Measurements from ENCODE around the gene SLC16A12.

Gene SLC16A12

DNA sequence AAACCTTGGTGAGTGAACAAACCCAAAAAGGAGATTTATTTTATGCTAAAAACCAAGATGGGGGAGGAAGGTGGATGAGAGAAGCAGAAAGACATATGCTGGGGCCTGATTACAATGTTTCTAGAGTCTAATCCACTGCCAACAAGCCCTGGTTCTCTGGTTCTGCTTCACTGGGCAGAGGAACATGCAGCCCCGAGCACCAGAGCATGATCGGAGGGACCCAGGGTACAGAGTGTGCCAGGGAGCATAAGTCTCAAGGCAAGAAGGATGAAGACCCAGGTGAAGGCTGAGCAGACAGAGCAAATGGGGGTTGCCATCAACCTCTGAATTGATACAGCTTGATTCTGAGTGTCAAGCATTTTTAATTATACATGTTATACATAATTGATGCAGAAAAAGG lies 30.7 kb downstream of the SLC16A12 start:
- H3K9ac ChIP-seq (ENCODE audit: low read length): no peak overlapping the region

DNA sequence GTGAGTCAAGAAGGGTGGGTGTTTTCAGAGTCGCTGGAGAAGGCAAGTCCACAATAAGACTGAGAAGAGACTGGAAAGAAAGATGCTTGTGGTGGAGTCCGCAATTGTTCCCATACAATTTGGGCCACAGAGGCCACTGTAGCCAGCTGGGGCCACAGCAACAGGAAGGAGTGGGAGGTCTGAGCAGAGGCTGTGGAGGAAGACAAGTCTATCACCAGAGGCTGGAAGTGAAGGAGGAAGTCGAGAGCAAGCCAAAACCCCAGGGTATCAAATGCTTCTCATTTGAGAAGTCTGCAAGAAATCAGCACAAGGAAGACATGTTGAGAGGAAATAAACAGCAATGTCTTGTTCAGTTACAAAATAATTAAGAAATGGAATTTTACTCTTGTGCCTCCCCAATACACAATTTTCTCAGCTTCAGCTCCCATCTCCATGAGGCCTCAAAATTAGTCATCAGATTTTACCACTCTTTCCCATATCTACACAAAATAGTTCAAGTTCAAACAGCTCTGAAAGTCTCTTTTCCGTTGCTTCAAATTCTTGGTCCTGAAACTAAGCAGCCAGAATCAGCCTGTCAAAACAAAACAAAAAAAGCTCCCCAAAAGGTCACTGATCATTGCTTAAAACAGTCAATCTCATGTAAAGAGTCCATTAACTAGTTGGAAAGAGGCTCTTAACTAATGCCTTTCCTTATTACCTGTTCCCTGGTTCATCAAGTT lies 31.6 kb downstream of the SLC16A12 start:
- Histone ChIP-seq H3K27me3 (ENCODE audit: control insufficient read depth in 1 of 2, insufficient read depth in 2 of 2, low read length in 2 of 2) (no peaks in the 10 kb centered on the region), H3K9me3 (ENCODE audit: low read length) (no peaks in the 10 kb centered on the region), H3K4me1 (ENCODE audit: insufficient read depth, low read length) (no peaks in the 10 kb centered on the region), H3K9ac (ENCODE audit: low read length) (no peak overlapping the region), H3K36me3 (ENCODE audit: insufficient read depth, low read length) (no peaks in the 10 kb centered on the region), H3K4me3 (ENCODE audit: low read depth in 1 of 2, low read length in 2 of 2) (no peak overlapping the region), H3K27ac (ENCODE audit: low read depth, low read length) (no peak overlapping the region)

More for the DNA sequence above, 30.7 kb downstream of the SLC16A12 start:
- Histone ChIP-seq H3K27ac (ENCODE audit: low read depth, low read length) (no peak overlapping the region), H3K27me3 (ENCODE audit: control insufficient read depth in 1 of 2, insufficient read depth in 2 of 2, low read length in 2 of 2) (no peaks in the 10 kb centered on the region), H3K4me1 (ENCODE audit: insufficient read depth, low read length) (no peaks in the 10 kb centered on the region), H3K36me3 (ENCODE audit: insufficient read depth, low read length) (no peaks in the 10 kb centered on the region), H3K4me3 (ENCODE audit: low read depth in 1 of 2, low read length in 2 of 2) (no peak overlapping the region), H3K9me3 (ENCODE audit: low read length) (no peaks in the 10 kb centered on the region)

DNA sequence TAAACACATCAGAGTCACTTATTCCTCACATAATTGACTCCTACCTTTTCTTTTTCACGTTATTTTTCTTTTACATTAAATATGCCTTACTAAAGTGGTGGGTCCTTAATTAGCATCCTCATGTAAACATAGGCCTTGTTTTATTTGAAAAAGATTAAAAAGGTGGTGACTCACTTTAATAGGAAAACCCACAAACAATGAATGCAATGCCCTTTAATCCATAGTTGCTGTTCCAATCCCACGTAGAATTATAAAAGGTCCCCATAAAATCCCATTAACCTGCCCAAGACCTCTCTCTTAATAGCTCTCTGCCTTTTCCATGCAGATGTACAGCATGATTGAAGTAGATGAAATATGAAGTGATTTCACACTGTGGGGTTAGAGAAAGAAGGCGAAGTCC lies 32.2 kb downstream of the SLC16A12 start:
- Histone ChIP-seq H3K27ac (ENCODE audit: low read depth, low read length) (no peak overlapping the region), H3K9ac (ENCODE audit: low read length) (no peak overlapping the region), H3K9me3 (ENCODE audit: low read length) (no peaks in the 10 kb centered on the region), H3K27me3 (ENCODE audit: control insufficient read depth in 1 of 2, insufficient read depth in 2 of 2, low read length in 2 of 2) (no peaks in the 10 kb centered on the region), H3K4me3 (ENCODE audit: low read depth in 1 of 2, low read length in 2 of 2) (no peak overlapping the region), H3K36me3 (ENCODE audit: insufficient read depth, low read length) (no peaks in the 10 kb centered on the region), H3K4me1 (ENCODE audit: insufficient read depth, low read length) (no peaks in the 10 kb centered on the region)

DNA sequence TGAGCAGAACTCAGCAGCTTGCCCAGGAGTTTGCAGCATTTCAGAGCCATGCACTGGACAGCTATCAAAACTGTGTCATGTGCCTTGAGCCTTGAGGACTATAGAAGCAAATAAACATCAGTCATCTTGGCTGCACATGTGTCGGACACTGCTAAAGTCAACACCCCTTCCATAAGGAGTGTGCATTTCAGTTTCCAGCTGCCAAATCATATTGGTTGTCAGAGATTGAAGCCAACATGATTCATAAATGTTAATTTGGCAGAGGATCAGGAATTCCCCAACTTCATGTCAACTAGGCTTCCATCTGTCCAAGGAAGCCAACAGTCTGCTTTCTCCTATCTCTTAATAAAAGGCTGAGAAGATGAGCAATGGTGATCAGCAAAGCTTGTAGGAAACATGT lies 32.8 kb downstream of the SLC16A12 start:
- H3K27me3 ChIP-seq (ENCODE audit: control insufficient read depth in 1 of 2, insufficient read depth in 2 of 2, low read length in 2 of 2): no peaks in the 10 kb centered on the region
- H3K27ac ChIP-seq (ENCODE audit: low read depth, low read length): no peak overlapping the region
- no peaks in the 10 kb centered on the region for H3K36me3 ChIP-seq (ENCODE audit: insufficient read depth, low read length)
- no peak overlapping the region for H3K9ac ChIP-seq (ENCODE audit: low read length)
- no peaks in the 10 kb centered on the region for H3K4me1 ChIP-seq (ENCODE audit: insufficient read depth, low read length)
- no peak overlapping the region for H3K4me3 ChIP-seq (ENCODE audit: low read depth in 1 of 2, low read length in 2 of 2)
- H3K9me3 ChIP-seq (ENCODE audit: low read length): no peaks in the 10 kb centered on the region

DNA sequence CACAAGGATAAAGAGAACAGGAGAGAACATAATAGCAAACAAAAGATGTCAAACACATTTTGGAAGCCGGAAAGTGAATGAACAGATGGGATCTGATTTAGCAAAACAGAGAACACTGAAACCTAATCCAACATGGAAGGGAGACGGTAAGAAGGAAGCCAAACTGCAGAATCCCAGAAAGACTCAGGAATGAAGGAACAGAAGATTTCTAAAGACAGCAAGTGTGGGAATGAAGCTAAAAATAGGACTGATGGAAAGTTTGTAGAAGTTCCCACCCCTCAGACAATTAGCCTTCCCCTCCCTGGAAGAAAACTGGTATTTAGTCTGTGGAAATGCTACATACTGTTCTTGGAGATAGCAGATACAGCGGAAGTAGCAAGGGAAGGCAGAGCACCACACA lies 40.8 kb downstream of the SLC16A12 start:
- Histone ChIP-seq H3K4me1 (ENCODE audit: insufficient read depth, low read length) (no peaks in the 10 kb centered on the region), H3K9me3 (ENCODE audit: low read length) (no peaks in the 10 kb centered on the region), H3K9ac (ENCODE audit: low read length) (no peak overlapping the region), H3K4me3 (ENCODE audit: low read depth in 1 of 2, low read length in 2 of 2) (no peak overlapping the region), H3K27me3 (ENCODE audit: control insufficient read depth in 1 of 2, insufficient read depth in 2 of 2, low read length in 2 of 2) (no peaks in the 10 kb centered on the region), H3K27ac (ENCODE audit: low read depth, low read length) (no peak overlapping the region), H3K36me3 (ENCODE audit: insufficient read depth, low read length) (no peaks in the 10 kb centered on the region)

DNA sequence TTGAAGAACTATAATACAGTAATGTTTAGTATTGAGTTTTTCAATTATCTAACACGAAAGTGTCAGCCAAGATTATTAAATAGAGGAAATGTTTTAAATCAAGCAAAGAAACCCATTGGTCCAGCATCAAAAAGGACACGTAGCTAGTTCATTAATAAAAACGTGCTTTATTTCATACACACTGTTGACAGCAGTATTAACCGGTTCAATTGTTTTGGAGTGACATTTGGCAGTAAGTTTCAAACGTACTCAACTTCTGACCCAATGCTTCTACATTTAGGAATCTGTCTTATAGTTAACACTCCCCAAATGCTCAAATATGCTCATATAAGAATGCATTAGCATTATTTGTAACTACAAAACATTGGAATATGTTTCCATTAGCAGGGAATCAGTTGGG lies 41.3 kb downstream of the SLC16A12 start:
- Histone ChIP-seq H3K9ac (ENCODE audit: low read length) (no peak overlapping the region), H3K4me3 (ENCODE audit: low read depth in 1 of 2, low read length in 2 of 2) (no peak overlapping the region), H3K36me3 (ENCODE audit: insufficient read depth, low read length) (no peaks in the 10 kb centered on the region), H3K27ac (ENCODE audit: low read depth, low read length) (no peak overlapping the region), H3K9me3 (ENCODE audit: low read length) (no peaks in the 10 kb centered on the region), H3K4me1 (ENCODE audit: insufficient read depth, low read length) (no peaks in the 10 kb centered on the region), H3K27me3 (ENCODE audit: control insufficient read depth in 1 of 2, insufficient read depth in 2 of 2, low read length in 2 of 2) (no peaks in the 10 kb centered on the region)

DNA sequence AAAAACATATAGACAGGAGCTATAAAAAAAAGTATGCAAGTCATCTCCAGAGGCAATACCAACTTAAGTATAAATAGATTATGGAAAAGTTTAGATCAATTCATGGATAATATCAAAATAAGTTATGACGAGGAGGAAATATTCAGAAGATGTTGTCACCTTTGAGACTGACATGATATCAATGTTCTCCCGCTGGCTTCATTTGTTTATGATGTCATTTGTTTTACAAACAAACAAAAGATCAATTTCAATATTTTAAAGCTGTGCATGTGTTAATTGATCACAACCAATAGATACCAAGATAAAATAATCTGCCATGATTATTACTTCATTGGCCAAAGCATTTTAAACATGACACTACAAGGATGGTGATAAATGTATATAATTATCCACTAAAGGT lies 43.5 kb downstream of the SLC16A12 start:
- Histone ChIP-seq H3K27me3 (ENCODE audit: control insufficient read depth in 1 of 2, insufficient read depth in 2 of 2, low read length in 2 of 2) (no peaks in the 10 kb centered on the region), H3K4me3 (ENCODE audit: low read depth in 1 of 2, low read length in 2 of 2) (no peak overlapping the region), H3K27ac (ENCODE audit: low read depth, low read length) (no peak overlapping the region), H3K36me3 (ENCODE audit: insufficient read depth, low read length) (no peaks in the 10 kb centered on the region), H3K9me3 (ENCODE audit: low read length) (no peaks in the 10 kb centered on the region), H3K4me1 (ENCODE audit: insufficient read depth, low read length) (no peaks in the 10 kb centered on the region), H3K9ac (ENCODE audit: low read length) (no peak overlapping the region)

DNA sequence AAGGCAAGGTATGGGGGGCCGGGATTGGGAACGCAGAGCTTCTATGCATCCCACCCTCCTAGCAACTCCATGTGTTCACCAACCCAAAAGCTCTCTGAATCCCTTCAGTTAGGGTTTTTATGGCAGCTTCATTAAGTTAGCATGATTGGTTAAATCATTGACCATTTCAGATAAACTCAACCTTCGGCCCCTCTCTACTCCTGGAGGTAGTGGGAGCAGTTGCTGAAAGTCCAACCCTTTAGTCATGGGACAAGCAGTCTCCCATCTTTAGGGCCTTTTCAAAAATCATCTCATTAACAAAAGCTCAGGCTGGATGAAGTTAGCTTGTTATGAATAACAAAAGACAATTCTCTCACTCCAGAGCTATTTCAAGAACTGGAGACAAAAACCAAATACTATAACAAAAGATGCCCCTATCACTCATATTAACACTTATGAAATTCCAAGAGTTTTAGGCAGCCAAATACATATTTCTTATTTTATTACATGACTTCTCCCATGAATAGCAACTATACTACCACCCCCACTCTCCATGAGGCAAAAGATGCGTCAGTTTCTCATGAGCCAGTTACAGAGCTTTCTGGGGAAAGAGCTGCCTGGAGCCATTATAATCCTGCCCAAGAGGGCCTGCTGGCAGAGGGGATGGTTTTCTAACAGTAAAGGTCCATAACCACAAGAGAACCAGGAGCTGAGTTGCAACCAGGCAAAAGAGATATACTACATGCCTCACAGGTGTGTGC lies 44.6 kb downstream of the SLC16A12 start:
- no peak overlapping the region for H3K4me3 ChIP-seq (ENCODE audit: low read depth in 1 of 2, low read length in 2 of 2)
- no peak overlapping the region for H3K9ac ChIP-seq (ENCODE audit: low read length)
- no peaks in the 10 kb centered on the region for H3K4me1 ChIP-seq (ENCODE audit: insufficient read depth, low read length)
- H3K36me3 ChIP-seq (ENCODE audit: insufficient read depth, low read length): no peaks in the 10 kb centered on the region
- no peak overlapping the region for H3K27ac ChIP-seq (ENCODE audit: low read depth, low read length)
- no peaks in the 10 kb centered on the region for H3K27me3 ChIP-seq (ENCODE audit: control insufficient read depth in 1 of 2, insufficient read depth in 2 of 2, low read length in 2 of 2)
- no peaks in the 10 kb centered on the region for H3K9me3 ChIP-seq (ENCODE audit: low read length)

DNA sequence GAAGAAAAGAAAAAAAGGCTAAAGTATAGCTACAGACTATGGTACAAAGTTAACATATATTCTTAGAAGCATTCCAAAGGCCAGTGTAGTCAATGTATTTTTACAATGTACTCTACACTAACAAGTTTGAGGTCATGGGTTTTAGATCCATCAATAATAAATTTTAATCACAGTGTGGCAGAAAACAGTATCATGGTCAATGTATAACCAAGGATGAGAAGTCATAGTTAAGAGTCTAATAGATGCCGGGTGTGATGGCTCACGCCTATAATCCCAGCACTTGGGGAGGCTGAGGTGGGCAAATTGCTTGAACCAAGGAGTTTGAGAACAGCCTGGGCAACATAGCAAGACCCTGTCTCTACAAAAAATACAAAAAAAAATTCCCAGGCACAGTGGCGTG lies 53.1 kb downstream of the SLC16A12 start:
- no peaks in the 10 kb centered on the region for H3K27me3 ChIP-seq (ENCODE audit: control insufficient read depth in 1 of 2, insufficient read depth in 2 of 2, low read length in 2 of 2)
- no peak overlapping the region for H3K4me3 ChIP-seq (ENCODE audit: low read depth in 1 of 2, low read length in 2 of 2)
- H3K27ac ChIP-seq (ENCODE audit: low read depth, low read length): no peak overlapping the region
- H3K36me3 ChIP-seq (ENCODE audit: insufficient read depth, low read length): no peaks in the 10 kb centered on the region
- no peak overlapping the region for H3K9ac ChIP-seq (ENCODE audit: low read length)
- H3K4me1 ChIP-seq (ENCODE audit: insufficient read depth, low read length): peaks cover 35% of the 10 kb centered on the region
- no peaks in the 10 kb centered on the region for H3K9me3 ChIP-seq (ENCODE audit: low read length)

DNA sequence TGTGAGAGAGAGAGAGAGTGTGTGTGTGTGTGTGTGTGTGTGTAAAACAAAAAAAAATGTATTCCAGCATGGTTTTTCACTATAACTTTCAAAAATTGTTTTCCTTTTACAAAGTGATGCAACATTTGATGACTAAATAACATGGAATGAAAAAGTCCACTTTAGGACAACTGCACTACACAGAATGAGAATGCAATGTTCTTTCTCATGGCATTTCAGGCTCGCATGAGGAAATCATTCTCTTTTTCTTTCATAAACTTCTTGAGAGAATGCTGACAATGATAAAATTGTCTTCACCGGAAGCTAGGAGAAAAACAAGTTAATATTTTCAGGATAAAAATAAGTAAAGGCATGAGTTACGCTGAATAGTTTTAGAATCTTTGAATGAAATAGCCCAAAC lies 53.7 kb downstream of the SLC16A12 start:
- Histone ChIP-seq H3K4me1 (ENCODE audit: insufficient read depth, low read length) (peaks cover 39% of the 10 kb centered on the region), H3K9ac (ENCODE audit: low read length) (no peak overlapping the region), H3K36me3 (ENCODE audit: insufficient read depth, low read length) (no peaks in the 10 kb centered on the region), H3K27ac (ENCODE audit: low read depth, low read length) (no peak overlapping the region), H3K4me3 (ENCODE audit: low read depth in 1 of 2, low read length in 2 of 2) (no peak overlapping the region), H3K9me3 (ENCODE audit: low read length) (no peaks in the 10 kb centered on the region), H3K27me3 (ENCODE audit: control insufficient read depth in 1 of 2, insufficient read depth in 2 of 2, low read length in 2 of 2) (no peaks in the 10 kb centered on the region)

DNA sequence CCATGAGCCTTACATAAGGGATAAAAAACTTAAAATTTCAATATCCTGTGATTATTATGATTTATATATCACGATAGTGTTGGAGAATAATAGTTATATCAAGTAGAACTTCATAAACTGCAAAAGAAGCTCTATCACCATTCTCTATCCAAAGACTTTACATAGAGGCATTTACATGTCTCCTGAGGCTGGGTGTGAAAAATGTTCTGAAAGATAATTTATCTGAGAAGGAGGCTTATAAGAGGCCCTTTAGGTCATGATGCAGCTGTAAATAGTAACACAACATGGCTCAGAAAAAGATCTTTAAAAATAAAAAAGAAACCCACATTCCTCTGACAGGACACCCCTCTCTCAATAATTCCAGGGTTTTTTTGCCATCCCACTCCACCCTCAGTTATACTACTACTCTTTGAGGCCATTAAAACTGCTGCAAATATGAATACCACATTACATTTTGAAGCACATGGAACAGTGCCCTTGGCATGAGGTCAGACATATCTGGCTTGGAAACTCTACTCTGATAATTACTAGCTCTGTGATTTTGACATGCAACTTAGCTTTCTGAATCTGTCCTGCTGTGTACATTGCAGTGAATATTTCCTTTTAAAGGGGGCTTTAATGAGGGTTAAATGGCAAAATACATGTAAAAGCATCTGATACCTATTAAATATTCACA lies 55.5 kb downstream of the SLC16A12 start:
- Histone ChIP-seq H3K4me1 (ENCODE audit: insufficient read depth, low read length) (peaks cover 56% of the 10 kb centered on the region), H3K27ac (ENCODE audit: low read depth, low read length) (no peak overlapping the region), H3K27me3 (ENCODE audit: control insufficient read depth in 1 of 2, insufficient read depth in 2 of 2, low read length in 2 of 2) (no peaks in the 10 kb centered on the region), H3K9ac (ENCODE audit: low read length) (no peak overlapping the region), H3K36me3 (ENCODE audit: insufficient read depth, low read length) (no peaks in the 10 kb centered on the region), H3K9me3 (ENCODE audit: low read length) (no peaks in the 10 kb centered on the region), H3K4me3 (ENCODE audit: low read depth in 1 of 2, low read length in 2 of 2) (no peak overlapping the region)
